WERI-Rb-1 (cell line): Measurements from ENCODE around the gene CLDN18.

Experiments
- DNase-seq: peaks from one replicate; pipeline ENCODE4 v3.0.0-alpha.2; 2020
- H3K27ac ChIP-seq: fragments of 250-450 bp; sonication (Bioruptor Pico); 2 replicates; pipeline ENCODE4 v1.5.1; 2020; ENCODE audit warnings: mild to moderate bottlenecking, moderate library complexity
- H3K27me3 ChIP-seq: fragments of 250-450 bp; sonication (Bioruptor Pico); 2 replicates; pipeline ENCODE4 v1.5.1; 2021; ENCODE audit warnings: mild to moderate bottlenecking, low read depth, moderate library complexity; ENCODE audit not compliant: insufficient read depth, severe bottlenecking
- H3K36me3 ChIP-seq: fragments of 250-450 bp; sonication (Bioruptor Pico); 2 replicates; pipeline ENCODE4 v1.5.1; 2020; ENCODE audit warnings: mild to moderate bottlenecking, moderate library complexity
- H3K4me3 ChIP-seq: 2 replicates; pipeline ENCODE4 v1.5.1; 2011; ENCODE audit warnings: low read depth, mild to moderate bottlenecking, control low read depth, low read length
- H3K9me3 ChIP-seq: fragments of 250-450 bp; sonication (Bioruptor Pico); 2 replicates; pipeline ENCODE4 v1.5.1; 2021; ENCODE audit warnings: mild to moderate bottlenecking, moderate library complexity; ENCODE audit not compliant: severe bottlenecking
- CTCF ChIP-seq: IDR thresholded peaks from 2 replicates; pipeline ENCODE4 v1.5.1; 2011; ENCODE audit warnings: low read depth, mild to moderate bottlenecking, control low read depth, inconsistent platforms, low read length

CLDN18 gene

GRCh38 chr3:138009476-138010272 lies at the start of gene CLDN18:
Gene CLDN18 (plus strand): TSS chr3:138010165. CDS start chr3:138010226, 61 bp downstream.
- no peaks in the 10 kb centered on the region for H3K36me3 ChIP-seq
- H3K27me3 ChIP-seq, result no peaks in the 10 kb centered on the region
- H3K9me3 ChIP-seq, result no peaks in the 10 kb centered on the region
- no peak within 1 kb of the TSS for H3K4me3 ChIP-seq
- no peak within 1 kb of the TSS for H3K27ac ChIP-seq
- no peak for DNase-seq
- no peak for TF ChIP-seq CTCF

- Histone ChIP-seq H3K27me3 (no peaks in the 10 kb centered on the region), H3K27ac (no peak overlapping the region), H3K36me3 (no peaks in the 10 kb centered on the region), H3K9me3 (no peaks in the 10 kb centered on the region), H3K4me3 (no peak overlapping the region)
- no peak for TF ChIP-seq CTCF
- no peak for DNase-seq
Observed at GRCh38 chr3:137962251-137962650, 47.7 kb upstream of the CLDN18 start.

GRCh38 chr3:137963463-137963862 lies 46.5 kb upstream of the CLDN18 start:
- no peak for DNase-seq
- no peak overlapping the region for H3K27ac ChIP-seq
- H3K9me3 ChIP-seq, result no peaks in the 10 kb centered on the region
- TF ChIP-seq CTCF, result no peak
- no peaks in the 10 kb centered on the region for H3K36me3 ChIP-seq
- H3K27me3 ChIP-seq, result no peaks in the 10 kb centered on the region
- H3K4me3 ChIP-seq, result no peak overlapping the region

GRCh38 chr3:137970914-137971831 lies 38.8 kb upstream of the CLDN18 start:
- DNase-seq, result peak; percentile 87
- peak; percentile 92 for TF ChIP-seq CTCF
- H3K9me3 ChIP-seq, result peaks cover 5% of the 10 kb centered on the region
- peak overlapping the region; percentile 42 for H3K4me3 ChIP-seq
- no peaks in the 10 kb centered on the region for H3K36me3 ChIP-seq
- H3K27ac ChIP-seq, result no peak overlapping the region; the same call in 1 of the 2 replicates
- H3K27me3 ChIP-seq, result no peaks in the 10 kb centered on the region

GRCh38 chr3:137972396-137972795 lies 37.6 kb upstream of the CLDN18 start:
- no peaks in the 10 kb centered on the region for H3K36me3 ChIP-seq
- DNase-seq, result no peak

More at GRCh38 chr3:137972396-137972795, 37.6 kb upstream of the CLDN18 start:
- Histone ChIP-seq H3K27ac (no peak overlapping the region), H3K27me3 (no peaks in the 10 kb centered on the region), H3K4me3 (no peak overlapping the region), H3K9me3 (peaks cover 5% of the 10 kb centered on the region)
- no peak for TF ChIP-seq CTCF
